IMR-90 (cell line): ENCODE results near the gene NFASC. TPM values are rescaled to one million over a fixed set of nuclear protein-coding genes. Genes with fewer than 3 reads are reported as not detected.

Experiments used
- ATAC-seq: fragments of 200-7000 bp; cut with Tn5 transposase; 2 replicates; pipeline ENCODE4 v1.9.1; 2020; ENCODE audit warnings: low read depth, mild to moderate bottlenecking, moderate library complexity
- Bru-seq: library from RNA; stranded (reverse); fragments of 400-500 nt; gene quantifications from one replicate; lab custom pipeline; 2021; lab: Mats Ljungman, UMichigan
- BruChase-seq, 2 experiments: library from RNA; stranded (reverse); fragments of 400-500 nt; gene quantifications; one replicate each; lab custom pipeline; 2021; lab: Mats Ljungman, UMichigan
- BruUV-seq: library from RNA; stranded (reverse); fragments of 400-500 nt; replicated peaks from 2 replicates; lab custom pipeline; 2021; lab: Mats Ljungman, UMichigan
- CTCF ChIA-PET: fragments of 300-600 bp; formaldehyde crosslinking; extraction: SDS; loops from one replicate; lab custom pipeline; 2021; ENCODE audit warnings: antibody characterized with exemption; lab: Yijun Ruan, JAX
- POLR2A ChIA-PET: fragments of 300-600 bp; sonication (Branson Sonifier 250); formaldehyde crosslinking; loops from one replicate; lab custom pipeline; 2022; ENCODE audit warnings: antibody characterized with exemption; ENCODE audit not compliant: unreplicated experiment; lab: Charles Lee
- DNase-seq: peaks from one replicate; pipeline ENCODE4 v3.0.0; 2013
- H2AFZ ChIP-seq: replicated peaks from 2 replicates; pipeline ENCODE3; 2013; ENCODE audit warnings: low read length, mild to moderate bottlenecking; ENCODE audit not compliant: poor library complexity
- H2AK5ac ChIP-seq: 2 replicates; pipeline ENCODE4 v1.6.1; 2013; ENCODE audit warnings: low read depth, low read length, inconsistent platforms
- H2AK9ac ChIP-seq: replicated peaks from 2 replicates; pipeline ENCODE3; 2013; ENCODE audit warnings: mild to moderate bottlenecking, low read depth, low read length, moderate library complexity; ENCODE audit not compliant: poor library complexity
- H2BK120ac ChIP-seq: 2 replicates; pipeline ENCODE4 v1.6.1; 2013; ENCODE audit warnings: low read depth, low read length, inconsistent platforms
- H2BK15ac ChIP-seq: 3 replicates; pipeline ENCODE4 v1.6.1; 2013; ENCODE audit warnings: low read depth, low read length, inconsistent platforms
- H2BK20ac ChIP-seq: 2 replicates; pipeline ENCODE4 v1.6.1; 2013; ENCODE audit warnings: low read depth, mild to moderate bottlenecking, inconsistent platforms, low read length, moderate library complexity
- H2BK5ac ChIP-seq: 2 replicates; pipeline ENCODE4 v1.6.1; 2013; ENCODE audit warnings: mild to moderate bottlenecking, low read depth, low read length, inconsistent platforms; ENCODE audit not compliant: poor library complexity, severe bottlenecking
- H3K14ac ChIP-seq: replicated peaks from 2 replicates; pipeline ENCODE4 v1.6.1; 2013; ENCODE audit warnings: low read depth, low read length, inconsistent platforms
- H3K18ac ChIP-seq: 2 replicates; pipeline ENCODE4 v1.6.1; 2013; ENCODE audit warnings: low read depth, low read length, control low read depth
- H3K23ac ChIP-seq: 2 replicates; pipeline ENCODE4 v1.6.1; 2013; ENCODE audit warnings: low read depth, low read length, inconsistent platforms
- H3K27ac ChIP-seq: 2 replicates; pipeline ENCODE4 v1.5.1; 2013; ENCODE audit warnings: mild to moderate bottlenecking, control low read depth, low read length; ENCODE audit not compliant: insufficient read depth
- H3K27me3 ChIP-seq: 2 replicates; pipeline ENCODE4 v1.6.1; 2013; ENCODE audit warnings: low read length; ENCODE audit not compliant: control insufficient read depth, insufficient read depth
- H3K36me3 ChIP-seq: 2 replicates; pipeline ENCODE4 v1.6.1; 2013; ENCODE audit warnings: low read length, mixed read lengths; ENCODE audit not compliant: control insufficient read depth, insufficient read depth
- H3K4ac ChIP-seq: 2 replicates; pipeline ENCODE4 v1.6.1; 2013; ENCODE audit warnings: low read depth, low read length, inconsistent platforms
- H3K4me1 ChIP-seq: 2 replicates; pipeline ENCODE4 v1.6.1; 2013; ENCODE audit warnings: low read length, mixed read lengths; ENCODE audit not compliant: control insufficient read depth, insufficient read depth
- H3K4me2 ChIP-seq: 2 replicates; pipeline ENCODE4 v1.6.1; 2013; ENCODE audit warnings: low read depth, mild to moderate bottlenecking, control low read depth, low read length, moderate library complexity
- H3K4me3 ChIP-seq: 2 replicates; pipeline ENCODE4 v1.5.1; 2013; ENCODE audit warnings: low read depth, mild to moderate bottlenecking, control low read depth, low read length, moderate library complexity; ENCODE audit not compliant: insufficient read depth
- H3K56ac ChIP-seq: 2 replicates; pipeline ENCODE4 v1.6.1; 2013; ENCODE audit warnings: low read length, inconsistent platforms; ENCODE audit not compliant: insufficient read depth; ENCODE audit errors: extremely low read depth
- H3K79me1 ChIP-seq, 2 experiments: 2 replicates each; pipeline ENCODE4 v1.6.1; 2013; ENCODE audit warnings: low read length in 2 of 2, inconsistent platforms in 1 of 2, low read depth in 1 of 2
- H3K9ac ChIP-seq: 2 replicates; pipeline ENCODE4 v1.6.1; 2013; ENCODE audit warnings: low read depth, low read length, control low read depth
- H3K9me1 ChIP-seq: 2 replicates; pipeline ENCODE4 v1.6.1; 2013; ENCODE audit warnings: low read length, inconsistent platforms; ENCODE audit not compliant: insufficient read depth
- H3K9me3 ChIP-seq: 2 replicates; pipeline ENCODE4 v1.6.1; 2013; ENCODE audit warnings: low read length; ENCODE audit not compliant: control insufficient read depth, insufficient read depth
- H4K20me1 ChIP-seq: 2 replicates; pipeline ENCODE4 v1.6.1; 2013; ENCODE audit warnings: low read length, inconsistent platforms; ENCODE audit not compliant: insufficient read depth
- H4K5ac ChIP-seq: 2 replicates; pipeline ENCODE4 v1.6.1; 2013; ENCODE audit warnings: mild to moderate bottlenecking, low read depth, low read length, control low read depth
- H4K8ac ChIP-seq, 2 experiments: 2 replicates each; pipeline ENCODE4 v1.6.1; 2013; ENCODE audit warnings: low read depth in 2 of 2, low read length in 2 of 2, control low read depth in 1 of 2, inconsistent platforms in 1 of 2
- H4K91ac ChIP-seq: 2 replicates; pipeline ENCODE4 v1.6.1; 2013; ENCODE audit warnings: low read depth, low read length, inconsistent platforms; ENCODE audit not compliant: insufficient read depth
- BHLHE40 ChIP-seq: fragments of 150-350 bp; IDR thresholded peaks from 2 replicates; pipeline ENCODE4 v1.6.1; 2016; ENCODE audit warnings: mild to moderate bottlenecking, low read depth, low read length
- CHD1 ChIP-seq: IDR thresholded peaks from 2 replicates; pipeline ENCODE4 v1.6.1; 2012; ENCODE audit warnings: low read depth, low read length, improper control_type of control experiment
- FOS ChIP-seq: fragments of 150-350 bp; IDR thresholded peaks from 2 replicates; pipeline ENCODE4 v1.6.1; 2016; ENCODE audit warnings: low read depth, low read length
- MAFK ChIP-seq: IDR thresholded peaks from 2 replicates; pipeline ENCODE4 v1.6.1; 2012; ENCODE audit warnings: low read depth, low read length, improper control_type of control experiment
- MAZ ChIP-seq: IDR thresholded peaks from 2 replicates; pipeline ENCODE4 v1.6.1; 2012; ENCODE audit warnings: low read depth, mild to moderate bottlenecking, low read length, improper control_type of control experiment, moderate library complexity, borderline replicate concordance
- MXI1 ChIP-seq: IDR thresholded peaks from 2 replicates; pipeline ENCODE4 v1.6.1; 2012; ENCODE audit warnings: low read depth, mild to moderate bottlenecking, low read length, moderate library complexity, borderline replicate concordance
- NFE2L2 ChIP-seq: fragments of 150-350 bp; IDR thresholded peaks from 2 replicates; pipeline ENCODE4 v1.6.1; 2016; ENCODE audit warnings: low read depth, mild to moderate bottlenecking, low read length
- POLR2A ChIP-seq: IDR thresholded peaks from 2 replicates; pipeline ENCODE4 v1.6.1; 2012; ENCODE audit warnings: mild to moderate bottlenecking, low read depth, low read length
- RAD21 ChIP-seq: IDR thresholded peaks from 2 replicates; pipeline ENCODE4 v1.6.1; 2012; ENCODE audit warnings: low read length, improper control_type of control experiment
- RCOR1 ChIP-seq: IDR thresholded peaks from 2 replicates; pipeline ENCODE4 v1.6.1; 2012; ENCODE audit warnings: mild to moderate bottlenecking, low read length, improper control_type of control experiment; ENCODE audit not compliant: insufficient replicate concordance
- WGBS, 2 experiments: methylation state at CpG; one replicate each; pipeline versions ENCODE4 v1.1.5 to v1.1.7; 2013; ENCODE audit warnings: missing lambda C conversion rate in 2 of 2; ENCODE audit not compliant: insufficient read length in 1 of 2; ENCODE audit errors: extremely low coverage in 2 of 2; 5-methylcytosine and 5-hydroxymethylcytosine counted together
- dilution Hi-C: fragments of 300-500 bp; cut with HindIII; formaldehyde crosslinking; loops from one replicate; pipeline ENCODE4 v1.14.3; 2018; ENCODE audit warnings: low sequenced_read_pairs; ENCODE audit not compliant: unreplicated experiment
- in situ Hi-C: fragments of 300-500 bp; cut with MboI; formaldehyde crosslinking; loops from 3 replicates; pipeline ENCODE4 v1.14.3; 2019; ENCODE audit warnings: low sequenced_read_pairs, inconsistent platforms, mixed read lengths
- intact Hi-C: fragments of 100-400 bp; cut with micrococcal nuclease; formaldehyde crosslinking; loops from 2 replicates; pipeline ENCODE4 v1.10.0; 2022
- long read RNA-seq: library from polyadenylated mRNA; unstranded; transcript quantifications from one replicate; pipeline ENCODE4 v2.0.0, GENCODE V29; 2021; ENCODE audit not compliant: unreplicated experiment
- polyA plus RNA-seq, 3 experiments: library from polyadenylated mRNA; depleted of rRNA; stranded (reverse); fragments of >200 nt; gene quantifications; 2 replicates each; pipeline ENCODE4 v1.2.3, GENCODE V29; 2012; ENCODE audit warnings: low replicate concordance in 1 of 3
- total RNA-seq: library from RNA; depleted of rRNA; stranded (reverse); fragments of >200 nt; gene quantifications from 2 replicates; pipeline ENCODE4 v1.2.3, GENCODE V29; 2012; rRNA removed
- TF ChIP-seq, protein P1 (sequence below): fragments of 150-350 bp; IDR thresholded peaks from 2 replicates; pipeline ENCODE4 v1.6.1; 2017; ENCODE audit warnings: mild to moderate bottlenecking, antibody characterized with exemption, low read length, low read depth
- TF ChIP-seq, protein P2 (sequence below): fragments of 150-350 bp; IDR thresholded peaks from 2 replicates; pipeline ENCODE4 v1.6.1; 2016; ENCODE audit warnings: low read depth, mild to moderate bottlenecking, low read length, moderate library complexity, borderline replicate concordance
- TF ChIP-seq, protein P3 (sequence below): conservative IDR thresholded peaks from 2 replicates; pipeline ENCODE4 v1.5.1; 2012; ENCODE audit warnings: mild to moderate bottlenecking, low read depth, low read length, improper control_type of control experiment

Gene NFASC
- total RNA-seq (0.18 and 0.28 TPM in 2 replicates), polyA plus RNA-seq (2012; rRNA removed) (0.79 and 0.82 TPM in 2 replicates), Bru-seq, nascent RNA (percentile 48 among the genes with signal in this experiment), BruChase-seq, experiment 1, labeled RNA remaining after a 6-hour chase (percentile 51 among the genes with signal in this experiment), BruChase-seq, experiment 2, labeled RNA remaining after a 2-hour chase (percentile 51 among the genes with signal in this experiment)
- polyA plus RNA-seq (2012; cell fraction: cytosol; rRNA removed), result 0.54 and 1.6 TPM in 2 replicates
- 1.1 and 1.3 TPM in 2 replicates for polyA plus RNA-seq (2012; cell fraction: nucleus; rRNA removed; ENCODE audit: low replicate concordance)
- long read RNA-seq, partial matches to known transcripts, result 2 of 6 reads
- long read RNA-seq, other reads (novel, unspliced or antisense), result 4 of 6 reads

DNA sequence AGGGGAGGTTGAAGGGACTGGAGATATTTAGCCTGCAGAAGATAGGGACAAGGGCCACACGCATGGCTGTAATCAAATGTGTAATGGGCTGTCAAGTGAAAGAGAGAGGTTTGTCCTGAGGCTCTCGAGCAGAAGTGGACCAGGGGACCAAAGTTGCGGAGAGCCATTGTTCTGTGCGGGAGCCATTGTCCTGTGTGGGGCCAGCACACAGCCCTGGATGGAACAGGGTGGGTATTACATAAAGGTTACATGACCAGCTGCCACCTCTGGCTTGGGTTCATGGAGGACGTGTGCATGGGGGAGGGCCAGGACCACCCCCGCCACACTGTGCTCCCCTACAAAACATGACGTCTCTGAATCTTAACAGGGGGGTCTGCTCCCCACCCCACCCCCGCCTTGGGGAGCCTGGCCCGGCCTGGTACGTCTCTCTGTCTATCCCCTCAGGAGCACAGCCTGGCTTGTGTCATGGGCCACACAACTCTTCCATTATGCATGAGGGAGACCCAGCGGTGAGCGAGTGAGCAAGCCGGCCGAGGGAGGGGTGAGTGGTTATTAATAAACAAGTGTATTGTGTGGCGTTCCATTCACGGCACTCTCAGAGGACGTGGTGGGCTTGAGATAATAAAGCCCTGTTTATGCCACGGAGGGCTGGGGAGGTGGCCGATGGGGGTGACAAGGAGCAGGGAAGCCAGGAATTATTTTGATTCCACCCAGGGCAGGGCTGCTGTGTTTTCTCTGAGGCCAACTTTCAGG is at the start of gene NFASC:
Gene NFASC (plus strand): TSS at position 703 of the 753 bp plus-strand sequence. CDS start 73,454 bp downstream, outside the sequence.
- no peak within 1 kb of the TSS for H4K91ac ChIP-seq
- H3K9me3 ChIP-seq, result no peaks in the 10 kb centered on the region
- in situ Hi-C loops (no loop called here), dilution Hi-C loops (no loop called here), intact Hi-C loops (no loop called here)
- H3K23ac ChIP-seq, result no peak within 1 kb of the TSS
- H2BK120ac ChIP-seq, result no peak within 1 kb of the TSS
- DNase-seq (no peak), ATAC-seq (no peak)
- CTCF ChIA-PET, result interaction anchor here (1.6 kb wide), 1 partner anchor 63 kb away, joined by 3 read pairs; no protein-coding TSS in a partner anchor
- H3K27ac ChIP-seq, result no peak within 1 kb of the TSS
- no peaks in the 10 kb centered on the region for H3K79me1 ChIP-seq
- no peaks in the 10 kb centered on the region for H3K9me1 ChIP-seq
- BruUV-seq, result no TSS peak
- no peaks in the 10 kb centered on the region for H3K4me1 ChIP-seq
- H4K8ac ChIP-seq, result no peak within 1 kb of the TSS
- H2BK20ac ChIP-seq, result no peak within 1 kb of the TSS
- POLR2A ChIA-PET, result no interaction called here
- no peaks in the 10 kb centered on the region for H3K36me3 ChIP-seq
- H3K4ac ChIP-seq, result no peak within 1 kb of the TSS
- H3K18ac ChIP-seq, result no peak within 1 kb of the TSS
- H3K56ac ChIP-seq, result no peak within 1 kb of the TSS
- H3K4me3 ChIP-seq, result no peak within 1 kb of the TSS
- 30% methylated on average over 2 of the region's 19 CpGs; no CpG with 5 or more reads in 1 of the 2 experiments for WGBS, 2 experiments
- H2AK5ac ChIP-seq, result no peak within 1 kb of the TSS
- no peaks in the 10 kb centered on the region; the same call in 1 of the 2 replicates for H4K20me1 ChIP-seq
- H4K5ac ChIP-seq, result no peak within 1 kb of the TSS
- H2AK9ac ChIP-seq, result no peak within 1 kb of the TSS
- no peak within 1 kb of the TSS for H3K4me2 ChIP-seq
- H3K27me3 ChIP-seq, result peaks cover 3% of the 10 kb centered on the region; the same call in 1 of the 2 replicates
- no peak within 1 kb of the TSS for H2AFZ ChIP-seq
- H2BK5ac ChIP-seq, result no peak within 1 kb of the TSS
- H3K9ac ChIP-seq, result no peak within 1 kb of the TSS
- no peak within 1 kb of the TSS for H2BK15ac ChIP-seq
- no peak within 1 kb of the TSS for H3K14ac ChIP-seq
- TF ChIP-seq, protein P1, sequence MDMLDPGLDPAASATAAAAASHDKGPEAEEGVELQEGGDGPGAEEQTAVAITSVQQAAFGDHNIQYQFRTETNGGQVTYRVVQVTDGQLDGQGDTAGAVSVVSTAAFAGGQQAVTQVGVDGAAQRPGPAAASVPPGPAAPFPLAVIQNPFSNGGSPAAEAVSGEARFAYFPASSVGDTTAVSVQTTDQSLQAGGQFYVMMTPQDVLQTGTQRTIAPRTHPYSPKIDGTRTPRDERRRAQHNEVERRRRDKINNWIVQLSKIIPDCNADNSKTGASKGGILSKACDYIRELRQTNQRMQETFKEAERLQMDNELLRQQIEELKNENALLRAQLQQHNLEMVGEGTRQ, result no peak
- TF ChIP-seq MAFK (no peak), RCOR1 (no peak), POLR2A (no peak), FOS (no peak), MAZ (no peak), NFE2L2 (no peak), RAD21 (no peak), CHD1 (no peak), MXI1 (no peak), BHLHE40 (no peak)
- TF ChIP-seq, protein P2, sequence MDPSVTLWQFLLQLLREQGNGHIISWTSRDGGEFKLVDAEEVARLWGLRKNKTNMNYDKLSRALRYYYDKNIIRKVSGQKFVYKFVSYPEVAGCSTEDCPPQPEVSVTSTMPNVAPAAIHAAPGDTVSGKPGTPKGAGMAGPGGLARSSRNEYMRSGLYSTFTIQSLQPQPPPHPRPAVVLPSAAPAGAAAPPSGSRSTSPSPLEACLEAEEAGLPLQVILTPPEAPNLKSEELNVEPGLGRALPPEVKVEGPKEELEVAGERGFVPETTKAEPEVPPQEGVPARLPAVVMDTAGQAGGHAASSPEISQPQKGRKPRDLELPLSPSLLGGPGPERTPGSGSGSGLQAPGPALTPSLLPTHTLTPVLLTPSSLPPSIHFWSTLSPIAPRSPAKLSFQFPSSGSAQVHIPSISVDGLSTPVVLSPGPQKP, result no peak
- TF ChIP-seq, protein P3, sequence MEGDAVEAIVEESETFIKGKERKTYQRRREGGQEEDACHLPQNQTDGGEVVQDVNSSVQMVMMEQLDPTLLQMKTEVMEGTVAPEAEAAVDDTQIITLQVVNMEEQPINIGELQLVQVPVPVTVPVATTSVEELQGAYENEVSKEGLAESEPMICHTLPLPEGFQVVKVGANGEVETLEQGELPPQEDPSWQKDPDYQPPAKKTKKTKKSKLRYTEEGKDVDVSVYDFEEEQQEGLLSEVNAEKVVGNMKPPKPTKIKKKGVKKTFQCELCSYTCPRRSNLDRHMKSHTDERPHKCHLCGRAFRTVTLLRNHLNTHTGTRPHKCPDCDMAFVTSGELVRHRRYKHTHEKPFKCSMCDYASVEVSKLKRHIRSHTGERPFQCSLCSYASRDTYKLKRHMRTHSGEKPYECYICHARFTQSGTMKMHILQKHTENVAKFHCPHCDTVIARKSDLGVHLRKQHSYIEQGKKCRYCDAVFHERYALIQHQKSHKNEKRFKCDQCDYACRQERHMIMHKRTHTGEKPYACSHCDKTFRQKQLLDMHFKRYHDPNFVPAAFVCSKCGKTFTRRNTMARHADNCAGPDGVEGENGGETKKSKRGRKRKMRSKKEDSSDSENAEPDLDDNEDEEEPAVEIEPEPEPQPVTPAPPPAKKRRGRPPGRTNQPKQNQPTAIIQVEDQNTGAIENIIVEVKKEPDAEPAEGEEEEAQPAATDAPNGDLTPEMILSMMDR, result no peak
